T-helper 2 cell treated with Interferon-gamma antibody and Interleukin-4, amounts not matched to agents 5 μg/mL and 100 μg/mL, for 36 hours (primary cell): Measurements from ENCODE around the gene SUCLG2.

ENCODE experiments used
- DNase-seq: peaks from one replicate; pipeline ENCODE4 v3.0.0; 2021; ENCODE audit warnings: low spot score
- H3K27ac Mint-ChIP-seq: one replicate; pipeline ENCODE4 v1.8.0; 2021; ENCODE audit warnings: mild to moderate bottlenecking, mixed read lengths
- H3K27me3 Mint-ChIP-seq: one replicate; pipeline ENCODE4 v1.8.0; 2021; ENCODE audit warnings: low read depth, mixed read lengths
- H3K36me3 Mint-ChIP-seq: one replicate; pipeline ENCODE4 v1.8.0; 2021; ENCODE audit warnings: low read depth, mixed read lengths
- H3K4me1 Mint-ChIP-seq: one replicate; pipeline ENCODE4 v1.8.0; 2021; ENCODE audit warnings: low read depth, mixed read lengths
- H3K4me3 Mint-ChIP-seq: one replicate; pipeline ENCODE4 v1.8.0; 2022; ENCODE audit warnings: mild to moderate bottlenecking, moderate library complexity, mixed read lengths
- H3K9me3 Mint-ChIP-seq: one replicate; pipeline ENCODE4 v1.8.0; 2021; ENCODE audit warnings: mixed read lengths

The SUCLG2 gene

GRCh38 chr3:67661089-67661488 lies 6.7 kb upstream of the SUCLG2 start:
- DNase-seq, result no peak
- peaks cover 11% of the 10 kb centered on the region for H3K36me3 Mint-ChIP-seq
- H3K4me3 Mint-ChIP-seq, result no peak overlapping the region
- no peak overlapping the region for H3K27ac Mint-ChIP-seq
- peaks cover 19% of the 10 kb centered on the region for H3K9me3 Mint-ChIP-seq
- peaks cover 6% of the 10 kb centered on the region for H3K27me3 Mint-ChIP-seq
- peaks cover 28% of the 10 kb centered on the region for H3K4me1 Mint-ChIP-seq

GRCh38 chr3:67657192-67657591 lies 2.8 kb upstream of the SUCLG2 start:
- DNase-seq, result no peak
- H3K27ac Mint-ChIP-seq, result no peak overlapping the region
- peaks cover 25% of the 10 kb centered on the region for H3K9me3 Mint-ChIP-seq
- peaks cover 6% of the 10 kb centered on the region for H3K27me3 Mint-ChIP-seq
- peaks cover 24% of the 10 kb centered on the region for H3K36me3 Mint-ChIP-seq
- H3K4me3 Mint-ChIP-seq, result no peak overlapping the region
- peaks cover 35% of the 10 kb centered on the region for H3K4me1 Mint-ChIP-seq

- peaks cover 41% of the 10 kb centered on the region for H3K4me1 Mint-ChIP-seq
- H3K9me3 Mint-ChIP-seq, result peaks cover 25% of the 10 kb centered on the region
- no peak overlapping the region for H3K4me3 Mint-ChIP-seq
- no peak overlapping the region for H3K27ac Mint-ChIP-seq
- DNase-seq, result no peak
- H3K36me3 Mint-ChIP-seq, result peaks cover 29% of the 10 kb centered on the region
- peaks cover 6% of the 10 kb centered on the region for H3K27me3 Mint-ChIP-seq
These were observed 2.2 kb upstream of the SUCLG2 start for GRCh38 chr3:67656614-67657013.

- peaks cover 33% of the 10 kb centered on the region for H3K36me3 Mint-ChIP-seq
- H3K4me1 Mint-ChIP-seq, result peaks cover 46% of the 10 kb centered on the region
- peaks cover 25% of the 10 kb centered on the region for H3K9me3 Mint-ChIP-seq
- H3K27ac Mint-ChIP-seq, result peak overlapping the region; percentile 88
- peak overlapping the region; percentile 83 for H3K4me3 Mint-ChIP-seq
- DNase-seq, result peak; percentile 82
- peaks cover 6% of the 10 kb centered on the region for H3K27me3 Mint-ChIP-seq
These were observed 1.1 kb upstream of the SUCLG2 start for GRCh38 chr3:67655364-67656121.

GRCh38 chr3:67654844-67655177 lies 399 bp upstream of the SUCLG2 start:
- Mint-ChIP-seq H3K27me3 (peaks cover 6% of the 10 kb centered on the region), H3K4me1 (peaks cover 48% of the 10 kb centered on the region), H3K36me3 (peaks cover 33% of the 10 kb centered on the region), H3K27ac (peak overlapping the region; percentile 88), H3K4me3 (peak overlapping the region; percentile 83), H3K9me3 (peaks cover 25% of the 10 kb centered on the region)
- DNase-seq, result no peak

- DNase-seq, result no peak
- peaks cover 36% of the 10 kb centered on the region for H3K36me3 Mint-ChIP-seq
- peaks cover 57% of the 10 kb centered on the region for H3K4me1 Mint-ChIP-seq
- peaks cover 6% of the 10 kb centered on the region for H3K27me3 Mint-ChIP-seq
- H3K27ac Mint-ChIP-seq, result peak overlapping the region; percentile 50
- peak overlapping the region; percentile 80 for H3K4me3 Mint-ChIP-seq
- H3K9me3 Mint-ChIP-seq, result peaks cover 21% of the 10 kb centered on the region
These were observed 850 bp downstream of the SUCLG2 start for GRCh38 chr3:67653425-67654098.

GRCh38 chr3:67650084-67650483 lies 4.3 kb downstream of the SUCLG2 start:
- DNase-seq, result no peak
- Mint-ChIP-seq H3K36me3 (peaks cover 54% of the 10 kb centered on the region), H3K4me3 (no peak overlapping the region), H3K27ac (no peak overlapping the region), H3K4me1 (peaks cover 47% of the 10 kb centered on the region), H3K9me3 (no peaks in the 10 kb centered on the region), H3K27me3 (no peaks in the 10 kb centered on the region)

- Mint-ChIP-seq H3K27ac (no peak overlapping the region), H3K9me3 (no peaks in the 10 kb centered on the region), H3K36me3 (peaks cover 56% of the 10 kb centered on the region), H3K4me1 (peaks cover 43% of the 10 kb centered on the region), H3K27me3 (no peaks in the 10 kb centered on the region), H3K4me3 (no peak overlapping the region)
- DNase-seq, result no peak
These were observed 4.7 kb downstream of the SUCLG2 start for GRCh38 chr3:67649681-67650080.

GRCh38 chr3:67648701-67649100 lies 5.7 kb downstream of the SUCLG2 start:
- H3K4me3 Mint-ChIP-seq, result no peak overlapping the region
- no peaks in the 10 kb centered on the region for H3K27me3 Mint-ChIP-seq
- no peaks in the 10 kb centered on the region for H3K9me3 Mint-ChIP-seq
- H3K4me1 Mint-ChIP-seq, result peaks cover 43% of the 10 kb centered on the region
- peaks cover 64% of the 10 kb centered on the region for H3K36me3 Mint-ChIP-seq
- no peak overlapping the region for H3K27ac Mint-ChIP-seq
- no peak for DNase-seq

- H3K27ac Mint-ChIP-seq, result no peak overlapping the region
- H3K27me3 Mint-ChIP-seq, result no peaks in the 10 kb centered on the region
- H3K9me3 Mint-ChIP-seq, result no peaks in the 10 kb centered on the region
- H3K36me3 Mint-ChIP-seq, result peaks cover 65% of the 10 kb centered on the region
- H3K4me1 Mint-ChIP-seq, result peaks cover 42% of the 10 kb centered on the region
- no peak for DNase-seq
- no peak overlapping the region for H3K4me3 Mint-ChIP-seq
These were observed 6.2 kb downstream of the SUCLG2 start for GRCh38 chr3:67648229-67648628.

GRCh38 chr3:67647390-67647878 lies 7.0 kb downstream of the SUCLG2 start:
- H3K4me3 Mint-ChIP-seq, result no peak overlapping the region
- peaks cover 60% of the 10 kb centered on the region for H3K36me3 Mint-ChIP-seq
- no peaks in the 10 kb centered on the region for H3K9me3 Mint-ChIP-seq
- H3K27ac Mint-ChIP-seq, result no peak overlapping the region
- no peaks in the 10 kb centered on the region for H3K27me3 Mint-ChIP-seq
- DNase-seq, result no peak
- peaks cover 35% of the 10 kb centered on the region for H3K4me1 Mint-ChIP-seq

- H3K27me3 Mint-ChIP-seq, result no peaks in the 10 kb centered on the region
- H3K4me3 Mint-ChIP-seq, result no peak overlapping the region
- peaks cover 32% of the 10 kb centered on the region for H3K4me1 Mint-ChIP-seq
- H3K27ac Mint-ChIP-seq, result no peak overlapping the region
- H3K36me3 Mint-ChIP-seq, result peaks cover 56% of the 10 kb centered on the region
- H3K9me3 Mint-ChIP-seq, result no peaks in the 10 kb centered on the region
- DNase-seq, result no peak
These were observed 7.7 kb downstream of the SUCLG2 start for GRCh38 chr3:67646586-67647234.

GRCh38 chr3:67644827-67645226 lies 9.6 kb downstream of the SUCLG2 start:
- Mint-ChIP-seq H3K27ac (no peak overlapping the region), H3K27me3 (no peaks in the 10 kb centered on the region), H3K9me3 (no peaks in the 10 kb centered on the region), H3K36me3 (peaks cover 58% of the 10 kb centered on the region), H3K4me3 (no peak overlapping the region), H3K4me1 (peaks cover 26% of the 10 kb centered on the region)
- DNase-seq, result no peak

- Mint-ChIP-seq H3K27me3 (no peaks in the 10 kb centered on the region), H3K4me1 (peaks cover 30% of the 10 kb centered on the region), H3K27ac (no peak overlapping the region), H3K4me3 (no peak overlapping the region), H3K9me3 (no peaks in the 10 kb centered on the region), H3K36me3 (peaks cover 49% of the 10 kb centered on the region)
- DNase-seq, result no peak
These were observed 11.7 kb downstream of the SUCLG2 start for GRCh38 chr3:67642734-67643133.
